Neural crest cell (in vitro differentiated cells): ENCODE measurements around the gene SYT9. TPM values are rescaled to one million over a fixed set of nuclear protein-coding genes. Genes with fewer than 3 reads are reported as not detected.
A peak's percentile ranks its signal among the peaks of the same experiment; 100 is the strongest.

Experiments
- DNase-seq: peaks from one replicate; pipeline ENCODE4 v3.0.0; 2021; ENCODE audit warnings: low read depth, mixed read lengths, low spot score
- H3K27ac Mint-ChIP-seq: one replicate; pipeline ENCODE4 v1.8.0; 2021; ENCODE audit warnings: mild to moderate bottlenecking, mixed read lengths; ENCODE audit not compliant: unreplicated experiment
- H3K27me3 Mint-ChIP-seq: 2 replicates; pipeline ENCODE4 v1.8.0; 2021; ENCODE audit warnings: low read depth, mild to moderate bottlenecking, mixed read lengths
- H3K36me3 Mint-ChIP-seq: 2 replicates; pipeline ENCODE4 v1.8.0; 2021; ENCODE audit warnings: low read depth, mild to moderate bottlenecking, mixed read lengths
- H3K4me1 Mint-ChIP-seq: 2 replicates; pipeline ENCODE4 v1.8.0; 2021; ENCODE audit warnings: mixed read lengths
- H3K4me3 Mint-ChIP-seq: one replicate; pipeline ENCODE4 v1.8.0; 2021; ENCODE audit warnings: mild to moderate bottlenecking, mixed read lengths
- H3K9me3 Mint-ChIP-seq: 2 replicates; pipeline ENCODE4 v1.8.0; 2021; ENCODE audit warnings: mixed read lengths
- total RNA-seq: library from RNA; stranded (reverse); gene quantifications from 2 replicates; pipeline ENCODE4 v1.2.1, GENCODE V29; 2021
- TF ChIP-seq, protein P1 (sequence below): fragments of 200-600 bp; sonication (generic); conservative IDR thresholded peaks from 2 replicates; pipeline ENCODE4 v1.5.0; 2021; ENCODE audit warnings: antibody characterized with exemption, mild to moderate bottlenecking

SYT9 gene
- total RNA-seq, 1 donor from 2014 or later, result 0.72 TPM

DNA sequence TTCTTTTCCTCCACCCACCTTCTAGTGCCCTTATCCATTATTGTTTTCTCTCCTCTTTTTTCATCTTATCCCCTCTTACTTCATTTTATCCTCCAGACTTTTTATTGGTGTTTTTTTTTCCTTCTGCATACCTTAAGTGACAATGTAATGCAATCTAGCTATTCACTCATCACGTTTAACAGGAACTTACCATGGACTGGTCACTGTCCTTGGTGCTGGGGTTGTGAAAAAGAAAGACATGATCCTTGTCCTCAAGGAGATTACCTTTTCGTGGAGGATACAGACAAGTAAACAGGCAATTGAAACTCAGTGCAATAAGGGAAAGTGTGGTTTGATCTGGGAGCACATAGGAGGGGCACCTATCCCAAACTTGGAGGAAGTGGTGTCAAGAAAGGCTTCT is 20.7 kb downstream of the SYT9 start:
- no peaks in the 10 kb centered on the region for H3K36me3 Mint-ChIP-seq
- no peak for DNase-seq
- TF ChIP-seq, protein P1, sequence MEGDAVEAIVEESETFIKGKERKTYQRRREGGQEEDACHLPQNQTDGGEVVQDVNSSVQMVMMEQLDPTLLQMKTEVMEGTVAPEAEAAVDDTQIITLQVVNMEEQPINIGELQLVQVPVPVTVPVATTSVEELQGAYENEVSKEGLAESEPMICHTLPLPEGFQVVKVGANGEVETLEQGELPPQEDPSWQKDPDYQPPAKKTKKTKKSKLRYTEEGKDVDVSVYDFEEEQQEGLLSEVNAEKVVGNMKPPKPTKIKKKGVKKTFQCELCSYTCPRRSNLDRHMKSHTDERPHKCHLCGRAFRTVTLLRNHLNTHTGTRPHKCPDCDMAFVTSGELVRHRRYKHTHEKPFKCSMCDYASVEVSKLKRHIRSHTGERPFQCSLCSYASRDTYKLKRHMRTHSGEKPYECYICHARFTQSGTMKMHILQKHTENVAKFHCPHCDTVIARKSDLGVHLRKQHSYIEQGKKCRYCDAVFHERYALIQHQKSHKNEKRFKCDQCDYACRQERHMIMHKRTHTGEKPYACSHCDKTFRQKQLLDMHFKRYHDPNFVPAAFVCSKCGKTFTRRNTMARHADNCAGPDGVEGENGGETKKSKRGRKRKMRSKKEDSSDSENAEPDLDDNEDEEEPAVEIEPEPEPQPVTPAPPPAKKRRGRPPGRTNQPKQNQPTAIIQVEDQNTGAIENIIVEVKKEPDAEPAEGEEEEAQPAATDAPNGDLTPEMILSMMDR, result no peak
- no peaks in the 10 kb centered on the region for H3K9me3 Mint-ChIP-seq
- no peak overlapping the region for H3K27ac Mint-ChIP-seq
- H3K27me3 Mint-ChIP-seq, result peaks cover 17% of the 10 kb centered on the region
- H3K4me3 Mint-ChIP-seq, result no peak overlapping the region
- H3K4me1 Mint-ChIP-seq, result no peaks in the 10 kb centered on the region

DNA sequence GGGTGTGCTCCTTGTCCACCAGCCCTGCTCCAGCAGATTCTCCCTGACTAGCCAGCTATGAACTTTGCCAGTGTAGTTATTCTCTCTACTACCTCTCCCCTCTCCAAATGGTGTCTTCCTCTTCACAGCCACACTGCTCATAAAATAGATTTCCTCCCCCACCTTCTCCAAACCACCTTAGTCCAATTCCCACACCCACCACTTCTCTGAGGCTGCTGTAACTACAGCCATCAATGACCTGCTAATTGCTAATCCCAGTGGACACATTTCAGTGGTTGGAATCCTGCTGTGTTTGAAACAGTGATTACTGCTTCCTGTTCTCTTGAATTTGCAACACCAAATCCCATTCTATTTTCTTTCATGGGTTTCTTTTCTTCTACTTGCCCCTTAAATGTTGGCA is 23.4 kb downstream of the SYT9 start:
- peak overlapping the region; percentile 15 for H3K27ac Mint-ChIP-seq
- no peak for DNase-seq
- H3K4me1 Mint-ChIP-seq, result no peaks in the 10 kb centered on the region
- TF ChIP-seq, protein P1, result no peak
- H3K27me3 Mint-ChIP-seq, result peaks cover 17% of the 10 kb centered on the region
- no peaks in the 10 kb centered on the region for H3K36me3 Mint-ChIP-seq
- H3K4me3 Mint-ChIP-seq, result no peak overlapping the region
- H3K9me3 Mint-ChIP-seq, result no peaks in the 10 kb centered on the region

DNA sequence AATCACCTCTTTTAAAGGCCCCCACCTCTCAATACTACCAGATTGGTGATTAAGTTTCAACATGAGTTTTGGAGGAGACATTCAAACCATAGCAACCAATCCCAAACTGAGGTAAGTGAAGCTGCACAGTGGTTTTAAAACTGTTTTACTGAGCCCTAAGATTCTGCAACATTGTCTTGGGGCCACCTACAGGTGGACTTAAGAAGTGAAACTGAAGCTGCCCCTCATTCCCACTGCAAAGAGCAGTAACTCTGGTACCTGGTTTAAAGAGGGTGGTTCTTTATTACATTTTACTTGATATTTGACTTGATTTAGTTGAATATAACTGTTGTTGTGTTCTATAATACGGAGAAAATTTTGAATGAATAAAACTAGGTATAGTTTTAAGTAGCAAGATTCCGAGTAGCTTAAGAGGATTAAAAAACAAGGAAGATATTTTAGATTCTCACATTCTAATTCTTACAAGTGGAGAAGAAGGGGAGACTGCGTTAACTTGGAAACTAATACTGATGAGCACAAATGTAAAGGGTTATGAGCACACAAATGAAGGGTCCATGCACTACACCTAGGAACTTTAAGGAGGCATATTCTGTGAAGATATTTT is 26.7 kb downstream of the SYT9 start:
- Mint-ChIP-seq H3K4me1 (no peaks in the 10 kb centered on the region), H3K27me3 (peaks cover 17% of the 10 kb centered on the region), H3K4me3 (no peak overlapping the region), H3K9me3 (no peaks in the 10 kb centered on the region), H3K27ac (no peak overlapping the region), H3K36me3 (no peaks in the 10 kb centered on the region)
- TF ChIP-seq, protein P1, result peak; percentile 70
- peak; percentile 12 for DNase-seq

DNA sequence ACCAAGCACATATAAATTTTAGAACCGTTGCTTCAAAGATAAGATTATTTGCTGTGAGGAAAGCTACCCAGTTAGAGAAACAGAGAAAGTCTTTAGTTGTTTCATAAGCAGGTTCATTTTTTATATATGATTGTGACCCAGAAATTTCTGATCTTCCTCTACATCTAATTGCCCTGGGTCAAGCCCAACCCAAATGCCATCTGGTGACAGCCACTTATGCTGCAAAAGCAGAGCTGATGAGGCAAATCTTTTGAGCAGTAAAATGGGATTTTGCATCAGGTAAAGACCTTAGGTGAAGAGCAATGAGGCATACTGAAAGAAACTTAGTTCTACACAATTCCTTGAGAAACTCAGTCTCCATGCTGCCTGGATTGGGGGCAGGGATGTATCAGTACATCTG is 28.0 kb downstream of the SYT9 start:
- H3K36me3 Mint-ChIP-seq, result no peaks in the 10 kb centered on the region

DNA sequence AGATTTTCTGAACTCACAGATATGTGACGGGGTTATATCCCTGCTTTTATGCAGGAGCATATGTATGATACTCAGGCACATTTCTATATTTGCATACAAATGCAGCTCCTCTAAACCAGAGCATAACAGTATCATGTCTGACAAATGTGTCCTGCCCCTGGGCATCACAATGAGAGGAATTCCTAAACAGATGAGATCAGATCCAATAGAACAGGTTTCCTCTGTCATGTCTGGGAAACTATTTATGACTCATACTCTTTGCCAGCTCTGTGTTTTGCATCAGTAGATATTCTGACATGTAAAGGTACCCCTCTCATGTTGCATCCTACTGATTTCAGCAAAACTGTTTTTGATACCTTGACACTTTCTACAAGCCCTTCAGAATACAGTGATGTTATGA is 29.4 kb downstream of the SYT9 start:
- Mint-ChIP-seq H3K27me3 (peaks cover 7% of the 10 kb centered on the region), H3K36me3 (peaks cover 3% of the 10 kb centered on the region), H3K9me3 (peaks cover 7% of the 10 kb centered on the region), H3K4me3 (no peak overlapping the region), H3K27ac (no peak overlapping the region), H3K4me1 (no peaks in the 10 kb centered on the region)
- TF ChIP-seq, protein P1, result no peak
- no peak for DNase-seq

More for the DNA sequence above, 28.0 kb downstream of the SYT9 start:
- TF ChIP-seq, protein P1, result no peak
- Mint-ChIP-seq H3K4me1 (no peaks in the 10 kb centered on the region), H3K27ac (no peak overlapping the region), H3K9me3 (peaks cover 3% of the 10 kb centered on the region), H3K4me3 (no peak overlapping the region), H3K27me3 (peaks cover 17% of the 10 kb centered on the region)
- DNase-seq, result no peak
